Measurements from ENCODE around the gene BLNK. TPM values are rescaled to one million over a fixed set of nuclear protein-coding genes. Genes with fewer than 3 reads are reported as not detected.

BLNK gene
- total and polyA plus RNA-seq, 8 donors, result 1.3 to 38.5 (median 21.1) TPM

DNA sequence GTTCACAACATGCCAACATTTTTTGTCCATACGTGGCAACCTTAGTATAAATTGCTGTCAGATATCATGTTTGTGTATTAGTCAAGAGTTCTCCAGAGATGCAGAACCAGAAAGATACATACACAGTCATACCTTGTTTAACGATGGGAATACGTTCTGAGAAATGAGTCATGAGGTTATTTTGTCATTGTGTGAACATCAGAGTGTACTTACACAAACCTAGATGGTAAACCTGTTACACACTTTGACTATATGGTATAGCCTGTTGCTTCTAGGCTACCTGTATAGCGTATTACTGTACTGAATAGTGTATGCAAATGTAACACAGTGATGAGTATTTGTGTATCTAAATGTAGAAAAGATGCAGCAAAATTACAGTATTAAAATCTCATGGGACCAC lies 118.9 kb downstream of the BLNK start:
- Histone ChIP-seq H3K27ac (no peak overlapping the region), H3K4me1 (no peaks in the 10 kb centered on the region), H3K4me3 (no peak overlapping the region), H3K36me3 (peaks cover 40 to 92% (median 89%) of the 10 kb centered on the region in 4 donors), H3K27me3 (no peaks in the 10 kb centered on the region), H3K9me3 (no peaks in the 10 kb centered on the region)
- intact Hi-C loops (cut with DNase I; ENCODE audit: low total_unique reads), result no loop called here
- TF ChIP-seq POLR2A (IDR thresholded peaks at IDR 0.05) (no peak), EP300 (IDR thresholded peaks at IDR 0.05) (no peak), POLR2AphosphoS5 (IDR thresholded peaks at IDR 0.05) (no peak)
- DNase-seq, result no peak
- WGBS, 5 donors, result 85 to 96% (median 91%) methylated on average over 4 of the region's 4 CpGs

Other genes with a start within 250 kb of the BLNK start
- gene CCNJ, start 228.0 kb downstream of the BLNK start, total RNA-seq, result 1 to 10 TPM in 2 of 5 donors, under 1 TPM in 2, not detected in 1; 0.58 to 7.7 (median 1.4) TPM
- 1 to 10 TPM; 1.7 to 2.6 (median 2.1) TPM for gene CCNJ, start 228.0 kb downstream of the BLNK start, polyA plus RNA-seq
- gene ZNF518A, start 141.3 kb downstream of the BLNK start, total RNA-seq, result 10 to 100 TPM in 4 of 5 donors, 1 to 10 TPM in 1; 7.0 to 57.5 (median 16.1) TPM
- gene ZNF518A, start 141.3 kb downstream of the BLNK start, polyA plus RNA-seq, result 1 to 10 TPM; 2.8 to 5.7 (median 3.5) TPM
- gene DNTT, start 32.9 kb upstream of the BLNK start, total RNA-seq, result not detected
- not detected for gene DNTT, start 32.9 kb upstream of the BLNK start, polyA plus RNA-seq
- gene OPALIN, start 87.4 kb upstream of the BLNK start, total RNA-seq, result not detected
- not detected for gene OPALIN, start 87.4 kb upstream of the BLNK start, polyA plus RNA-seq
- gene TLL2, start 242.4 kb upstream of the BLNK start, total RNA-seq, result 1 to 10 TPM in 1 of 5 donors, under 1 TPM in 2, not detected in 2; 0.55 to 1.4 (median 0.58) TPM
- gene TLL2, start 242.4 kb upstream of the BLNK start, polyA plus RNA-seq, result under 1 TPM; 0.37 to 0.65 (median 0.46) TPM

Measured in stomach (tissue), 9 donors.